Ramos (cell line): ENCODE data around the gene KREMEN2.

Experiments used
- in situ Hi-C: fragments of 300-500 bp; cut with MboI; formaldehyde crosslinking; loops from one replicate; pipeline ENCODE4 v1.14.3; 2022; ENCODE audit warnings: low sequenced_read_pairs; ENCODE audit not compliant: unreplicated experiment

KREMEN2 gene

DNA sequence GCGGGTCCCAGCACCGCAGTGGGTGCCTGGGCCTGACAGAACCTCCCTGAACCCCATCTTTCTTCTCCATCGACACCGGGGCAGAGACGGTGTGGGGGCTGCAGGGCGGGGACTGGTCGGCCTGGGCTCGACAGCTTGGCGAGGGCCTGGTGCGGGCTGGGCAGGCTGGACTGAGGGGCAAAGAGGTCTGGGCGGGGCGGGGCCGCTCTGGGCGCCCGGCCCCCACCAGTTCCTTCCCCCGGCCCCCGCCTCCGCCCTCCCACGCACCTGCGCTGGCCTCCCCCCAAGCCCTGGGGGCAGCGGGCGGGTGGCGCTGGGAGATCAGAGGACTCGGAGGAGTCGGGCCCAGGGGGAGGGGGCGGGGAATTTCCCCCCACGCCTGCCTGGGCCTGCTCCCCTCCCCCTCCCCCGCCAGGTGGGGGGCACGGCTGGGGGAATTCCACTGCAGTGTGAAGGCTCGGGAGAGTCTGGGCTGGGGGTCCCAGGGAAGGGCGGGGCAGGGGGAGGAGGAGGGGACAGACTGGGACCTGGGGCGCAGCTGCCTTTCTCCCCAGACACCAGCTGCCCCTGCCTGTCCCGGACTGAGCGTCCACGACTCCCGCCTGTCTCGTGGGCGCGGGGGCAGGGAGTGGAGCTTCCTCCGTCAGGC lies 877 bp upstream of the KREMEN2 start:
- in situ Hi-C loops = no loop called here

DNA sequence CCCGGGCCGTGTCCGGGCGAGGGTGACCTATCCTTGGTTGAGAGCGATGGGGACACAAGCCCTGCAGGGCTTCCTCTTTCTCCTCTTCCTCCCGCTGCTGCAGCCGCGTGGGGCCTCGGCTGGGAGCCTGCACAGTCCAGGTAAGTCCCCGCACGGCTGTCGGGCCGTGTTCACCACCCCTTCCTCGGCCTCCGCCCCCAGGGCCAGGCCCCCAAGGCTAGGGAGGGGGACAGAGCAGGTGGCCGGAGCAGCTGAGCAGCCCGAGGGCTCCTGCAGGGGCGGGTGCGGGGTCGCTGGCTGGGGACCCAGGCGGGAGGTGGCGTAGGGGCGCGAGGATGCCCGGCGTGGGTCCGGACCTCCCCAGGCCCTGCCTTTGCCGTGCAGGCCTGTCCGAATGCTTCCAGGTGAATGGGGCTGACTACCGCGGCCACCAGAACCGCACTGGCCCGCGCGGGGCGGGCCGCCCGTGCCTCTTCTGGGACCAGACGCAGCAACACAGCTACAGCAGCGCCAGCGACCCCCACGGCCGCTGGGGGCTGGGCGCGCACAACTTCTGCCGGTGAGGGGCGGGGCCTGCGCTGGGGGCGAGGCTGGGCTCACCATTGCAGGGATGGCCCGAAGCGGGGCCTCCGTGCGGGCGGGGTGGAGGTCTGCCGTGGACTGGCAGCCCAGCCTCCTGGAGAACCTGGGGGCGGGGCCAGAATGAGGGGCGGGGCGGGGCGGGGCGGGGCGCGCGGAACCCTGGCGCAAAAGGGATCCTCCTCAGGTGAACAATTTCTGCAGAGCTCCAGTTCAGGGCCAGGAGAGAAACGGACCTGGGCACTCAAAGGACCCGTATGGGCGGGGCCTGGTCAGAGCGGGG lies 631 bp downstream of the KREMEN2 start:
- in situ Hi-C loops = no loop called here

DNA sequence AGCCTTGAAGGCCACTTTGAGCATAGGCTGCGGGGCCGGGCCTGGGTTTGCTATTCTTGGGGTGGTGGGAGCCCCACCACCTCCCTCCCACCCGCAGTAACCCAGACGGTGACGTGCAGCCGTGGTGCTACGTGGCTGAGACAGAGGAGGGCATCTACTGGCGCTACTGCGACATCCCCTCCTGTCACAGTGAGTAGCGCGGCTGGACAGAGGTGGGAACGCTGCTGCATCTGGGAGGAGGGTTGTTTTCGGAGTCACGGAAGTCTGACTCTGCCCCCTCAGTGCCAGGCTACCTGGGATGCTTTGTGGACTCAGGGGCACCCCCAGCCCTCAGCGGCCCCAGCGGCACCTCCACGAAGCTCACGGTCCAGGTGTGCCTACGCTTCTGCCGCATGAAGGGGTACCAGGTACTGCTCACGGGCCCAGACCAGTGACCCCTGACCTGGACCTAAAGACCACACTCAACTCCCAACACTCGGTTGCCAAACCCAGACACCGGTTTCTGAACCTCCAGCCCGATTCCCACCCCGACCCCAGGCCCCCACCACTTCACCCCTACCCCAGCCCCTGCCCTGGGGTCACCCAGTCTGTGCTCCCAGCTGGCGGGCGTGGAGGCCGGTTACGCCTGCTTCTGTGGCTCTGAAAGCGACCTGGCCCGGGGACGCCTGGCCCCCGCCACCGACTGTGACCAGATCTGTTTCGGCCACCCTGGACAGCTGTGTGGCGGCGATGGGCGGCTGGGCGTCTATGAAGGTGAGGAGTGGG lies 2.1 kb downstream of the KREMEN2 start:
- in situ Hi-C loops = no loop called here

DNA sequence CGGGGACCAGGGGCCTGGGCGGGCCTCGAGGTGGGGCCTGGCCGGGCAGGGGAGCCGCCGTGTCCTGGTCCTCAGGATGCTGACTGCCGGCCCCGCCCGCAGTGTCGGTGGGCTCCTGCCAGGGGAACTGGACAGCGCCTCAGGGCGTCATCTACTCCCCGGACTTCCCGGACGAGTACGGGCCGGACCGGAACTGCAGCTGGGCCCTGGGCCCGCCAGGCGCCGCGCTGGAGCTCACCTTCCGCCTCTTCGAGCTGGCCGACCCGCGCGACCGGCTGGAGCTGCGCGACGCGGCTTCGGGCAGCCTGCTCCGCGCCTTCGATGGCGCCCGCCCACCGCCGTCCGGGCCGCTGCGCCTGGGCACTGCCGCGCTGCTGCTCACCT lies 2.7 kb downstream of the KREMEN2 start:
- in situ Hi-C loops = no loop called here

DNA sequence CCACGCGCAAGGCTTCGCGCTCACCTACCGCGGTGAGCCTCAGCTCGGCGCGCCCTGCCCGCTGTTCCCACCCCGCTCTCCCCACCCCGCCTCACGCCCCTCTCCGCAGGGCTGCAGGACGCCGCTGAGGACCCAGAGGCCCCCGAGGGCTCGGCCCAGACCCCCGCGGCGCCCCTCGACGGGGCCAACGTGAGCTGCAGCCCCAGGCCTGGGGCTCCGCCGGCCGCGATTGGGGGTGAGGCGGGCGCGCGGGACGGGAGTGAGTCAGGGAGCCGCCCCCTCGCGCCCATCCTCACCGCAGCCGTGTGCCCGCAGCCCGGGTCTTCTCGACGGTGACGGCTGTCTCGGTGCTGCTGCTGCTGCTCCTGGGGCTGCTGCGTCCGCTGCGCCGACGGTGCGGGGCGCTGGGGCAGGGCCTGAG lies 3.1 kb downstream of the KREMEN2 start:
- in situ Hi-C loops = no loop called here

DNA sequence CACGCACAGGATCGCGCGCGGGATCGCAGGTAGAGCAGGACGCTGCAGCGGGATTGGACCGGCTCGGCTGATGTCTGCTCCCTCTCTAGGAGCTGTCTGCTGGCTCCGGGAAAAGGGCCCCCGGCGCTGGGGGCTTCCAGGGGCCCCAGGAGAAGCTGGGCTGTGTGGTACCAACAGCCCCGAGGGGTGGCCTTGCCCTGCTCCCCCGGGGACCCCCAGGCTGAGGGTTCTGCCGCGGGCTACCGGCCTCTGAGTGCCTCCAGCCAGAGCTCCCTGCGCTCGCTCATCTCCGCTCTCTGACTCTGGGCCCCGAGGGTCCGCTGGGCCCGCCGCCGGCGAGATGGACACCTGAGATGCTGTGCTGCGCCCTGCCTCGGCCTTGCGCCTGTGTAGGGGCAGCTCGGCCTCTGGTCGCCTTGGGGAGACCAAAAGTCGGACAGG lies 3.7 kb downstream of the KREMEN2 start:
- in situ Hi-C loops = no loop called here

DNA sequence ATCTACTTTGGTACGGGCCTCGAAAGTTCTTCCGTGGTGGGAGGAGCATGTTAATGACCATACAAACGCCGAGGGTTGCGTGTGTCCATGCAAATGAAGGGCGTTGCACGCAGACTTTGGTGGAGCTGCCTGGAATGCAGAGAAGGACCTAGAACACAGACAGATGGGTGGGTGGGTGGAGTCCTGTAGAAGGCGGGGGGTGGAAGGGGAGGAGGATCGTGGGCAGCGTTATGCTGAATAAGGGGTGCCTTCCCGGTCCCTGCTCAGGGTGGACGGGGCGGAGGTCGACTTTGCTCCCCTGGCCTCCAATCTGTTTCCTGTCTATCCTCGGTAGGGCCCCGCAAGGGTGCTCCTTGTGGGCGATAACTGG lies 4.3 kb downstream of the KREMEN2 start:
- in situ Hi-C loops = no loop called here

DNA sequence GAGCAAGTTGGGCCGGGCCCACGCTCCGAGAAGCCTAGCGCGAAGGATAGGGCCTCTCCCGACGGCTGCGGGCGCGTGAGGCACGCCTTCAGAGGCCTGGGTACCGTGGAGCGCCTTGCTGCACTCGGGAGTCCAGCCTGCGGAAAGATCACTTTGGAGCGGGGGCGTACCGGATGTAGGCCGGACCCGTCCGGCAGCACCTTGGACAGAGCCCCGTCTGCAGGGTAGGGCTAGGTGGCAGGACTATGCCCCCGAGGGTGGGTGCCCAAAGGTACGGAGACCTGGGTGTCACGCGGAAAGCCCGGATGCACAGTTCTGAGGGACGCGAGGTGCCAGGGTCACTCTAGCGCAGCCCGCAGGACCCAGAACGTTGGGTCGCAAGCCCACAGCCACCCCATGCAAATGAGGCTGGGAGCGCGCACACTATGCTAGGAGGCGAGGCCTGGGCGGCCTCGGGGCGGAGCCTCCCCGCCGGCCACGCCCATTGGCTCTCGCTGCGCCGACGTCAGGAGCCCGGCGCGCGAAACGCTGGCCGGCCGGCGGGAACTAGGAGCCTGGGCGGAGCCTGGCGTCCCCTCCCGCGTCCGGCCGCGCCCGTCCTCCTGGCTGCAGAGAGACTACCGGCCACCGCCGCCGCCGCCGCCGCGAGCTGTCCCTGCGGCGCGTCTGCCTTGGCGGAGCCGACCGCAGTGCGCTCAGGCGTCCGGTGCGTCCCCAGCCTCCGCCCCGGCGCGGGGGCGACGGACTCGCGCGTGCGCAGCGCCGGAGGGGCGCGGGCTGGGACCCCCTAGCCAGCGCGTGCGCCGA lies 4.9 kb downstream of the KREMEN2 start, which contains the start of gene PAQR4:
Gene PAQR4, plus strand, starts transcription at position 611 of the 807 bp plus-strand sequence. CDS start 327 bp downstream, outside the sequence.
- in situ Hi-C loops = no loop called here

DNA sequence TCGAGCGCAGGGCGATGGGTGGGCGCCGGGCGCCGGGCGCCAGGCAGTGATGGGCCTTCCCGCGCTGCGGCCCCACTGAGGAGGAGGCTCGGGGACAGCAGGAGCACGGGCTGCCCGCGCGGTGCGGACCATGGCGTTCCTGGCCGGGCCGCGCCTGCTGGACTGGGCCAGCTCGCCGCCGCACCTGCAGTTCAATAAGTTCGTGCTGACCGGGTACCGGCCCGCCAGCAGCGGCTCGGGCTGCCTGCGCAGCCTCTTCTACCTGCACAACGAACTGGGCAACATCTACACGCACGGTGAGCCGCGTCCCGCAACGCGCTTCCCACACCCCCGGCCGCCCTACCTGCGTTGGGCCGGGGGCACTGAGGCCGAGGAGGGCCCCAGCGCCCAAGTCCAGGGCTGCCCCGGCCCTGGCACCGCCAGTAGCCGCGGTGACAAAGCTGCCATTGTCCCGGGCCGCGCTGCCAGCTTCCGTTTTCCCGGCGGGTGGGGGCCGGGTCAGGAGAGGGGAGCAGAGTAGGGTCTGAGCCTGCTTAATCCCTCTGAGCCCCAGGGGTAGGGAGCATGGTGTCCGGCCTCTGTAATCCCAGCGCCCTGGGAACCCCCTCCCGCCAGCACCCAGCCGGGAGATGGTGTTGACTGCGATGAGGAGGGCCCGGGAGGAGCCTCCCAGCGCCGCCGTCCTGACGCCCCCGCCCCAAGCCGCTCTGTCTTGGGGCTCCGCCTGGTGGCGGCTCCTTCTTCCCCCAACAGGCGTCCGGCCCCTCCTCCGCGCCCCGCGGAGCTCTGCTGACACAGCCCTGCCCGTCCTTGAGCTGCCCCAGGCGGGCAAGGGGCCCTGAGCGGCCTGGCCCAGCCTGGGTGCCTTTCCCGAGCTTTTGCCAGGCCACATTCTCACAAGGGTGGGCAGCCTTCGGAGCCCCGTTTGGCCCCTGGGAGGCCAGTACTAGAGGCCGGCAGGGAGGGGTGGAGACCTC lies 5.8 kb downstream of the KREMEN2 start:
- in situ Hi-C loops = no loop called here

DNA sequence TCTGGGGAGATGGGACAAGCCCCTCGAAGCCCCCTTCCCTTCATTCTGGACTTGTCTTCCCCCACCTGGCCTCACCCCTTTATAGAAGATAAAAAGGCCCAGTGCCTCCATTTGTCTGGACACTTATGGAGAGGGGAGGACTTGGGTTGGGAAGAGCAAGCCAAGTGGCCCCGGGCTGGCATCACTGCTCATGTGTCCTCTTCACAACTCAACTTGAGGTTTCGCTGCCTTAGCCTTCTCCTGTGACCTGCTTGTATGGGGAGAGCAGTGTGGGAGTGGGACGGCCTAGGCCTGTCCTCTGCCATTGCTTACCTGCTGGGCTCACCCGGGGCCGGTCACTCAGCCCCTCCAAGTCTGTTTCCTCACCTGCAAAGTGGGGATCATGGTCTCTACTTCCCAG lies 6.5 kb downstream of the KREMEN2 start:
- in situ Hi-C loops = no loop called here

DNA sequence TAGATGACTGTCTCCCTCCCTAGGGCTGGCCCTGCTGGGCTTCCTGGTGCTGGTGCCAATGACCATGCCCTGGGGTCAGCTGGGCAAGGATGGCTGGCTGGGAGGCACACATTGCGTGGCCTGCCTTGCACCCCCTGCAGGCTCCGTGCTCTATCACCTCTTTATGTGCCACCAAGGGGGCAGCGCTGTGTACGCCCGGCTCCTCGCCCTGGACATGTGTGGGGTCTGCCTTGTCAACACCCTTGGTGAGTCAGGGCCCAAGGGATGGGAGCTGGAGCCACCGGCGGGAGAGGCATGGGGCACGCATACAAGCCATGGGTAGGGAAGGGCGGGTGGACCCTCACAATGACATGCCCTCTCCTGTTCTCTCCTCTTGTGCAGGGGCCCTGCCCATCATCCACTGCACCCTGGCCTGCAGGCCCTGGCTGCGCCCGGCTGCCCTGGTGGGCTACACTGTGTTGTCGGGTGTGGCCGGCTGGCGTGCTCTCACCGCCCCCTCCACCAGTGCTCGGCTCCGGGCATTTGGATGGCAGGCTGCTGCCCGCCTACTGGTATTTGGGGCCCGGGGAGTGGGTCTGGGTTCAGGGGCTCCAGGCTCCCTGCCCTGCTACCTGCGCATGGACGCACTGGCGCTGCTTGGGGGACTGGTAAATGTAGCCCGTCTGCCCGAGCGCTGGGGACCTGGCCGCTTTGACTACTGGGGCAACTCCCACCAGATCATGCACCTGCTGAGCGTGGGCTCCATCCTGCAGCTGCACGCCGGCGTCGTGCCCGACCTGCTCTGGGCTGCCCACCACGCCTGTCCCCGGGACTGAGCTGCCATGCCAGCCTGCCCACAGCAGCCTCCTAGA lies 7.3 kb downstream of the KREMEN2 start:
- in situ Hi-C loops = no loop called here

DNA sequence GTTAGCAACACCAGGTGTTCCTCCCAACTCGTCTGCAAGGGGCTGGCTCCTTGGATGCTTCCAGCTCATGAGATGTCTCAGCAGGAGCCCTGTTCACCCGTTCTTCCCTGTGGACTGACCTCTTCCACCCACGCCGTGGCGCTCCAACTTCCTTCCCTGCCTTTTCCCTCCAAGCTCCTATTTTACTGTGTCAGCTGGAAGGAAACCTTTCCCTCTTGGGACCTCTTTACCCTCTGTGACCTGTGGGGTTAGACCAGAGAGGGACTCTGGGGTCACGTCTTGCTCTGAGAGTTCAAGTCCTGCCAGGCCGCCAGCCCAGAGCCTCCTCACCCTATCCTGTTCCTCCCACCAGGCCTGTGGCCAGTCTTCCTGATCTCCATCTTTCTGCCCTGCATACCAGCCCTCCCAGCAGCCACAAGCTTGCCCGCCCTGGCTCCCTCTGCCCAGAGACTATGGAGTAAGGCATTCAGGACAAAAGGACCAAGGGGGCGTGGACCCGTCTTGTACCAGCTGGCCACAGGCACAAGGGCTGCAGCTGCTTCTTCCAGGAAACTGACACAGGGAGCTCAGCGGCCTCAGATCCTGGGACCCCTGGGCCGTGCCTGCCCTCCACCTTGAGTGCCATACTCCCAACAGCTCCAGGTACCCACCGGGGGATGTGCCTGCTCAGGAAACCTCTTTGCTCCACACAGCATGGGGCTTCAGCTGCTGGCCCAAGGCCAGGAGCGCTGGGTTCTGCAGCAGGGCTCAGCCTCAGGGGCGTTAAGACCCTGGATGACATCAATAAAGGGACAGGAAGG lies 8.1 kb downstream of the KREMEN2 start:
- in situ Hi-C loops = no loop called here

DNA sequence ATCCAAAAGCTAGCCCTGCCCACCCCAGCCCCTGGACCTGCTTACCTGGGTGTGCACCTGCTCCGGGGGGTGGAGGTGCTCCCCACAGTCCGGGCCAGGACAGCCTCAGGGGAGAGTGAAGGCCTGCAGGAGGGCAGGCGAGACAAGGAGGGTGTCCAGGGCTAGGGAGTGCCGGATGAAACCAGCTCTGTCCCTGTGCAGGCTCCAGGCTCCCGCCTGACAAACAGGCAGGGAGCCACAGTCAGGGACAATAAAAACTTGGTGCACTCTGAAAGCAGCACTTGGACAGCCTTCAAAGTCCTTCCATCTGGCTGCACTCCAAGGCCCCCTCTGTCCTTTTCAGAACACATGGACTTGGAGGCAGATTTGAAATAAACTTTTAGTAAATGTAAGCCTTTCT lies 9.0 kb downstream of the KREMEN2 start:
- in situ Hi-C loops = no loop called here

DNA sequence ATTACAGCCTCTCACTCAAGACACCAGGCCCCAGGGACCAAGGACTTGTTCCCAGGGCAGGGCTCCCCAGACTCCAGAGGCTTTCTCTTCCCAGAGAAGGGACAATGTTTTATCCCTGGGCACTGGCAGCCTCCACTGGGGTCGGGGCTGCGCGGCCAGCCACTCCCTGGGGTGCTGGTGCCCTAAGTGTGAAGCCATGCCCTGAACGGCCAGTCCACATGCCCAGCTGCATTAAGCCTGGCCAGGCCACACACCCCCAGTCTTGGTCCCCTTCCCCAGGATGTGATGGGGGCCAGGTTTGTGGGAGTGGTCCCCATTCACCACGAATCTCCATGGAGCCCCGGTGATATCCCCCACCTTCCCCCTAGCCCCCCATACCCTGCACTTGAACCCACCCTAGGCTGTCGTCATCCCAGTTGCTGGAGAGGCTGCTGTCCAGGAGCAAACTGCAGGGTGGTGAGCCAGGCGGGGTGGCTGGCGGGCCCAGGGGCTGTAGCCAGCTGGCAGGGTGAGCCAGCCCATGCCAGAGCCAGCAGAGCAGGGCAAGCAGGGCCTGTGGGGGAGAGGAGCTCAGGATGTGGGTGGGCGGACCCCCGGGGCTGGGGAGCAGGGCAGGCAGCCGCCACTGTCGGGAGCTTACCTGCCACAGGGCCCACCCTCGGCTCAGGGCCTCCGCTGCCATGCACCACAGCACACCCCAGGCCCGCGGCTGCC lies 9.7 kb downstream of the KREMEN2 start:
- in situ Hi-C loops = no loop called here

DNA sequence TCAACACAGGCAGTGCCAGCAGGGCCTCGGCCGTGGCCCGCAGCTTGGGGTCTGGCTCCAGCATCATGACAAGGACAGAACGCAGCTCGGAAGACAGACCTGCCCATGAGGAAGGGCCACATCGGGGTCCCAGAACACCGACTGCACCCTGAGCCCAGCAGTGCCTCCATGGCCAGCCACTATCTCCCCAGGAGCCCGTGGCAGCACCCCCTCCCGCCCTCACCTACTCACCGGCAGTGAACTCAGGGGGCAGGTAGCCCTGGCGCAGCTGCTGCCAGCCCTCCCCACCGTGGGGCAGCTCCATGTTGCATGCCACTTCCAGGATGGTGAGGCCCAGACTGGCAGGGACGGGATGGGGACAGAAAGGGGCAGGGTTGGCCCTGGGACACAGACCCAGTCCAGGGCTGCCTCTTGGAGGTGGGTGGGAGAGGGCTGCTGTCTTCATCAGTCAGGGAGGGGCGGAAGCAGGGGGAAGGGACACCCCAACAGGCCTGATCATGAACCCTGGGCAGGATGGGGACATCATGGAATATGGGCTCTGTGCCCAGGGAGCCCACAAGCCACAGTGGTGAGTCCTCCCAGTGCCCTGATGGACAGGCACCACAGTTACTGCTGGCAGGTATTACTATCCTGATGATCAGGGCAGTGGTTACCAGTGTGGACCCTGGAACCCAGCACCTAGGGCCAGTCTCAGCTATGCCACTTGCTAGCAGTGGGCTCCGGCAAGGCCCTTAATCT lies 10.4 kb downstream of the KREMEN2 start:
- in situ Hi-C loops = no loop called here

DNA sequence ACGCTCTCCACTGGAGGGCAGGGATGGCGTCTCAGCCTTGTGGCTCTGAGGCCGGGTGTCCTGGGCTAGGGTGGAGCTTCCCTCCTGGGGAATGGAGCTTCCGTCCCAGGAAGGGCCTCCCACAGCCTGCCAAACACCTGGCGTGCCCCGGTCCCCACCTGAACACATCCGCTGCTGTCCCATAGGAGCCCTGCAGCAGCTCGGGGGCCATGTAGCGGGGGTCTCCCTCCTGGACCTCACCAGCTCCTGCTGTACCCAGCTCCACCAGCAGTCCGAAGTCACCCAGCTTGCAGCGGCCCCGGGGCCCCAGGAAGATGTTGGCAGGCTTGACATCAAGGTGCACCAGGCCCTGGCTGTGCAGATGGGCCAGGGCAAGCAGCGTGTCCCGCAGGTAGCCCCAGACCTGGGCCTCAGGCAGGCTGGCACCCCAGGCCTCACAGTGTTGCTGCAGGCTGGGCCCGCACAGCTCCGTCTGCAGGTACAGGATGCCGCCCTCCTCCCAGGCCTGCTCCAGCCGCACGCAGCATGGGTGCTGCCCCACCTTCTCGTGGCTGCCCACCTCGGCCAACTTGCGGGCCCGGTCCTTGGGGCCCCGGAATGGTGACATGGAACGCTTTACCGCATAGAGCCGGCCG lies 11.2 kb downstream of the KREMEN2 start:
- in situ Hi-C loops = no loop called here
